ENCODE measurements around the gene POLR3B.

GRCh38 chr12:106348411-106348810 lies 9.1 kb upstream of the POLR3B start:
- TF ChIP-seq, protein P1, sequence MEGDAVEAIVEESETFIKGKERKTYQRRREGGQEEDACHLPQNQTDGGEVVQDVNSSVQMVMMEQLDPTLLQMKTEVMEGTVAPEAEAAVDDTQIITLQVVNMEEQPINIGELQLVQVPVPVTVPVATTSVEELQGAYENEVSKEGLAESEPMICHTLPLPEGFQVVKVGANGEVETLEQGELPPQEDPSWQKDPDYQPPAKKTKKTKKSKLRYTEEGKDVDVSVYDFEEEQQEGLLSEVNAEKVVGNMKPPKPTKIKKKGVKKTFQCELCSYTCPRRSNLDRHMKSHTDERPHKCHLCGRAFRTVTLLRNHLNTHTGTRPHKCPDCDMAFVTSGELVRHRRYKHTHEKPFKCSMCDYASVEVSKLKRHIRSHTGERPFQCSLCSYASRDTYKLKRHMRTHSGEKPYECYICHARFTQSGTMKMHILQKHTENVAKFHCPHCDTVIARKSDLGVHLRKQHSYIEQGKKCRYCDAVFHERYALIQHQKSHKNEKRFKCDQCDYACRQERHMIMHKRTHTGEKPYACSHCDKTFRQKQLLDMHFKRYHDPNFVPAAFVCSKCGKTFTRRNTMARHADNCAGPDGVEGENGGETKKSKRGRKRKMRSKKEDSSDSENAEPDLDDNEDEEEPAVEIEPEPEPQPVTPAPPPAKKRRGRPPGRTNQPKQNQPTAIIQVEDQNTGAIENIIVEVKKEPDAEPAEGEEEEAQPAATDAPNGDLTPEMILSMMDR (optimal IDR thresholded peaks at IDR 0.05 in 1 of 3, IDR thresholded peaks at IDR 0.05 in 1 of 3, conservative IDR thresholded peaks at IDR 0.05 in 1 of 3; ENCODE audit: extremely low read depth in 1 of 3, insufficient read depth in 2 of 3, low read length in 3 of 3) = no peak
- TF ChIP-seq EZH2 (IDR thresholded peaks at IDR 0.05; ENCODE audit: low read length) = no peak

All from keratinocyte (primary cell).